SU-DHL-6 (cell line): ENCODE results near the gene GRK3.
A peak's percentile ranks its signal among the peaks of the same experiment; 100 is the strongest.

Experiments
- H2AFZ ChIP-seq: fragments of 200-600 bp; sonication (generic); 2 replicates; pipeline ENCODE4 v1.6.1; 2014; ENCODE audit warnings: low read depth, mild to moderate bottlenecking, moderate library complexity, mixed read lengths, antibody characterized with exemption, low read length; ENCODE audit not compliant: severe bottlenecking
- H3F3A ChIP-seq: fragments of 200-600 bp; shearing (Covaris generic); 2 replicates; pipeline ENCODE4 v1.6.0; 2016; ENCODE audit warnings: antibody characterized with exemption, mild to moderate bottlenecking; ENCODE audit not compliant: insufficient read depth
- H3K27ac ChIP-seq: fragments of 200-600 bp; sonication (generic); 2 replicates; pipeline ENCODE4 v1.5.1; 2016; ENCODE audit warnings: low read depth, mild to moderate bottlenecking, low read length, moderate library complexity, mixed read lengths
- H3K27me3 ChIP-seq: fragments of 200-600 bp; sonication (generic), shearing (Covaris generic); 2 replicates; pipeline ENCODE4 v1.6.0; 2014; ENCODE audit warnings: mild to moderate bottlenecking, low read length
- H3K36me3 ChIP-seq: fragments of 200-600 bp; sonication (generic); 2 replicates; pipeline ENCODE4 v1.6.1; 2014; ENCODE audit warnings: mild to moderate bottlenecking, low read length, mixed read lengths
- H3K4me2 ChIP-seq: fragments of 300-600, 200-600 bp; shearing (Covaris generic), sonication (generic); 2 replicates; pipeline ENCODE4 v1.6.0; 2014; ENCODE audit warnings: low read length, low read depth, mild to moderate bottlenecking; ENCODE audit not compliant: poor library complexity, severe bottlenecking
- H3K4me3 ChIP-seq: fragments of 200-600 bp; sonication (generic); 2 replicates; pipeline ENCODE4 v1.5.1; 2014; ENCODE audit warnings: antibody characterized with exemption, low read length, mild to moderate bottlenecking, mixed read lengths; ENCODE audit not compliant: insufficient read depth, poor library complexity, severe bottlenecking
- H3K79me2 ChIP-seq: fragments of 200-600 bp; sonication (generic); 2 replicates; pipeline ENCODE4 v1.6.1; 2014; ENCODE audit warnings: mild to moderate bottlenecking, low read length, moderate library complexity; ENCODE audit not compliant: insufficient read depth
- H3K9ac ChIP-seq: fragments of 200-600 bp; sonication (generic); 2 replicates; pipeline ENCODE4 v1.7.0; 2014; ENCODE audit warnings: mild to moderate bottlenecking, low read length
- H3K9me2 ChIP-seq: fragments of 200-600 bp; sonication (generic); replicated peaks from 2 replicates; pipeline ENCODE4 v1.6.1; 2014; ENCODE audit warnings: low read length; ENCODE audit not compliant: insufficient read depth
- H3K9me3 ChIP-seq: fragments of 200-600 bp; sonication (generic); 2 replicates; pipeline ENCODE4 v1.6.1; 2014; ENCODE audit warnings: low read length, mixed read lengths; ENCODE audit not compliant: insufficient read depth
- H4K20me1 ChIP-seq: fragments of 200-600 bp; sonication (generic); 2 replicates; pipeline ENCODE4 v1.6.1; 2014; ENCODE audit warnings: low read depth, mild to moderate bottlenecking, antibody characterized with exemption, low read length, moderate library complexity, mixed read lengths
- CTCF ChIP-seq: fragments of 200-600 bp; sonication (generic); IDR thresholded peaks from one replicate; pipeline ENCODE4 v1.5.1; 2017; ENCODE audit warnings: antibody characterized with exemption, mild to moderate bottlenecking, low read length, moderate library complexity; ENCODE audit not compliant: insufficient read depth, poor library complexity, severe bottlenecking
- EZH2phosphoT487 ChIP-seq: fragments of 200-600 bp; sonication (generic), shearing (Covaris generic); conservative IDR thresholded peaks from 2 replicates; pipeline ENCODE4 v1.6.1; 2018; ENCODE audit warnings: mild to moderate bottlenecking, antibody characterized with exemption, low read length, moderate library complexity, mixed read lengths

GRK3 gene

DNA sequence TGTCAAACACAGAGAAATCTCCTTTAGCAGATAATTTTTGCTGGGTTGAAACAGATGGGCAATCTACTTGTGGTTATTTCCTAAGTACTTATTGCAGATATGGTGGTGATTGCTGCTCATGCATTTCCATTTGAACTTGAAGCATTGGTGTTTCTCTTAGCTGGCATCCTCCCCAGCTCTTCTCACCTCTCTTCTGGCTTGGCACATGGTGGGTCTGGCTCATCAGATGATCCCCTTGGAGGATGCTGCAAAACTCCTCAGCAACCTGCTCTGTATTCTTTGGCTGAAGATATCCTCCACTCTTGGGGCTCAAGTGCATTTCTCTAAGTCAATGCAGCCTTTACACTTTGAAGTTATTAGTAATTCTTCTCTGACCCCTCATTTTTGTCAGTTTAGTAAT lies 90.2 kb downstream of the GRK3 start:
- Histone ChIP-seq H3K9ac (no peak overlapping the region), H3K79me2 (no peaks in the 10 kb centered on the region; the same call in 1 of the 2 replicates), H3K9me3 (no peaks in the 10 kb centered on the region), H3K36me3 (no peaks in the 10 kb centered on the region), H4K20me1 (no peaks in the 10 kb centered on the region), H3K27me3 (no peaks in the 10 kb centered on the region), H2AFZ (no peak overlapping the region), H3K27ac (no peak overlapping the region), H3K4me3 (no peak overlapping the region), H3K9me2 (no peaks in the 10 kb centered on the region), H3F3A (peaks cover 10% of the 10 kb centered on the region; the same call in 1 of the 2 replicates), H3K4me2 (no peak overlapping the region)
- TF ChIP-seq EZH2phosphoT487 (no peak), CTCF (no peak)

- no peaks in the 10 kb centered on the region for H3K9me3 ChIP-seq
- H2AFZ ChIP-seq = no peak overlapping the region
- H3K9me2 ChIP-seq = no peaks in the 10 kb centered on the region
- no peak overlapping the region for H3K4me2 ChIP-seq
- no peaks in the 10 kb centered on the region for H3K27me3 ChIP-seq
- TF ChIP-seq CTCF (no peak), EZH2phosphoT487 (no peak)
- no peak overlapping the region for H3K9ac ChIP-seq
- H4K20me1 ChIP-seq = no peaks in the 10 kb centered on the region
- H3K79me2 ChIP-seq = no peaks in the 10 kb centered on the region
- H3K4me3 ChIP-seq = no peak overlapping the region
- H3K36me3 ChIP-seq = no peaks in the 10 kb centered on the region
- peaks cover 7% of the 10 kb centered on the region; the same call in 1 of the 2 replicates for H3F3A ChIP-seq
- H3K27ac ChIP-seq = no peak overlapping the region
Measured at GRCh38 chr22:25655371-25655935, 91.0 kb downstream of the GRK3 start.

DNA sequence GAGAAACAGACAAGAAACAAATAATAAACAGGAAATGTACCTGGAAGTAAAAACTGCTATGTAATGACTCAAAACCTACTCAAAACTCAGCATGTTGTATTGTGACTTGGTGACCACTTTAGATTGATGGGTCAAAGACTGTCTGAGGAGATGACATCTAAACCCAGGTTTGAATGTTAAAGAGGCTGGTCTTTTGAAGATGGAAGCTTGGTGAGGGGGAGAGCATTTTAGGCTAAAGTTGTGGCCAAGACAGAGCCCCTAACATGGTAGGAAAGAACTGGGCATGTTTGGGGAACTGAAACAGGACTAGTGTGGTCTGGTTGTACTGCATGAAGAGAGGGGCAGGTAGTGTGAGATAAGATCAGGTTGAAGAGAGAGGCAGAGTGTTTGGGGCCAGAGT lies 92.2 kb downstream of the GRK3 start:
- Histone ChIP-seq H3K27me3 (no peaks in the 10 kb centered on the region), H3K4me2 (peak overlapping the region; percentile 34), H3K36me3 (no peaks in the 10 kb centered on the region), H3K4me3 (no peak overlapping the region), H3F3A (no peaks in the 10 kb centered on the region), H2AFZ (peak overlapping the region; percentile 4), H3K9ac (no peak overlapping the region), H3K79me2 (no peaks in the 10 kb centered on the region), H3K9me3 (no peaks in the 10 kb centered on the region), H3K27ac (peak overlapping the region; percentile 63), H3K9me2 (no peaks in the 10 kb centered on the region), H4K20me1 (no peaks in the 10 kb centered on the region)
- no peak for TF ChIP-seq CTCF
- TF ChIP-seq EZH2phosphoT487 = no peak
